Panc1 (cell line): ENCODE data around the gene GALNTL6. TPM values are rescaled to one million over a fixed set of nuclear protein-coding genes. Genes with fewer than 3 reads are reported as not detected.

Experiments
- ATAC-seq: fragments of 200-7000 bp; cut with Tn5 transposase; 2 replicates; pipeline ENCODE4 v1.9.1; 2020; ENCODE audit warnings: mild to moderate bottlenecking, moderate library complexity
- BruUV-seq: library from RNA; stranded (reverse); fragments of 400-500 nt; replicated peaks from 2 replicates; lab custom pipeline; 2021; lab: Mats Ljungman, UMichigan
- CTCF ChIA-PET: fragments of 300-600 bp; sonication (Branson Sonifier 250); formaldehyde crosslinking; loops from one replicate; lab custom pipeline; 2022; ENCODE audit warnings: antibody characterized with exemption; lab: Charles Lee
- POLR2A ChIA-PET: fragments of 300-600 bp; sonication (Branson Sonifier 250); formaldehyde crosslinking; loops from one replicate; lab custom pipeline; 2022; ENCODE audit warnings: antibody characterized with exemption; lab: Charles Lee
- DNase-seq: peaks from one replicate; pipeline ENCODE4 v3.0.0-alpha.2; 2010; ENCODE audit warnings: low read depth, low spot score
- H3K27ac ChIP-seq: 2 replicates; pipeline ENCODE4 v1.5.1; 2011; ENCODE audit warnings: mild to moderate bottlenecking, low read length, inconsistent platforms
- H3K27me3 ChIP-seq: fragments of 200-500 bp; sonication (Bioruptor generic); 2 replicates; pipeline ENCODE4 v1.6.0; 2014; ENCODE audit warnings: low read length, inconsistent platforms; ENCODE audit not compliant: control insufficient read depth, insufficient read depth
- H3K36me3 ChIP-seq: fragments of 200-500 bp; sonication (Bioruptor generic); 2 replicates; pipeline ENCODE4 v1.5.1; 2014; ENCODE audit warnings: inconsistent platforms, mild to moderate bottlenecking, low read length, moderate library complexity; ENCODE audit not compliant: control insufficient read depth, insufficient read depth
- H3K4me1 ChIP-seq: 2 replicates; pipeline ENCODE4 v1.5.1; 2011; ENCODE audit warnings: inconsistent platforms, mild to moderate bottlenecking, low read length, moderate library complexity; ENCODE audit not compliant: control insufficient read depth, insufficient read depth
- H3K4me3 ChIP-seq, 2 experiments: 2 replicates each; pipeline ENCODE4 v1.5.1; 2011 to 2012; ENCODE audit warnings: low read depth in 2 of 2, low read length in 2 of 2, mild to moderate bottlenecking in 2 of 2, inconsistent platforms in 1 of 2, moderate library complexity in 1 of 2
- H3K9me3 ChIP-seq: fragments of 200-500 bp; sonication (Bioruptor generic); 2 replicates; pipeline ENCODE4 v1.5.1; 2014; ENCODE audit warnings: low read depth, mild to moderate bottlenecking, inconsistent platforms, low read length, moderate library complexity; ENCODE audit not compliant: control insufficient read depth, insufficient read depth
- POLR2AphosphoS5 ChIP-seq: IDR thresholded peaks from 2 replicates; pipeline ENCODE4 v1.6.1; 2012; ENCODE audit warnings: mild to moderate bottlenecking, low read depth, low read length, moderate library complexity
- SIN3A ChIP-seq: IDR thresholded peaks from 2 replicates; pipeline ENCODE4 v1.6.1; 2012; ENCODE audit warnings: low read depth, mild to moderate bottlenecking, low read length, moderate library complexity, borderline replicate concordance; ENCODE audit not compliant: insufficient read depth
- TCF7L2 ChIP-seq: IDR thresholded peaks from 2 replicates; pipeline ENCODE4 v1.6.1; 2011; ENCODE audit warnings: mild to moderate bottlenecking, low read depth, low read length, inconsistent platforms
- in situ Hi-C: cut with HindIII; loops from 2 replicates; pipeline ENCODE4 v1.10.0; 2016; ENCODE audit warnings: low sequenced_read_pairs, low pct_unique_long_range_greater_than_20kb
- intact Hi-C: fragments of 100-400 bp; cut with micrococcal nuclease; formaldehyde crosslinking; loops from one replicate; pipeline ENCODE4 v1.10.0; 2022; ENCODE audit not compliant: unreplicated experiment
- total RNA-seq: library from RNA; stranded (reverse); gene quantifications from one replicate; pipeline ENCODE4 v1.2.1, GENCODE V29; 2021; ENCODE audit not compliant: unreplicated experiment
- TF ChIP-seq, protein P1 (sequence below), 2 experiments: IDR thresholded peaks; 2 replicates each; pipeline ENCODE4 v1.6.1; 2011 to 2012; ENCODE audit warnings: low read depth in 2 of 2, control low read depth in 1 of 2, low read length in 1 of 2, mild to moderate bottlenecking in 1 of 2, moderate library complexity in 1 of 2; ENCODE audit not compliant: insufficient read depth in 1 of 2
- TF ChIP-seq, protein P2 (sequence below): fragments of 450-650 bp; IDR thresholded peaks from 2 replicates; pipeline ENCODE4 v1.5.1; 2017; ENCODE audit warnings: mild to moderate bottlenecking

Gene GALNTL6
- total RNA-seq, 1 experiment from 2014 or later, result not detected

- TF ChIP-seq TCF7L2, result no peak
- TF ChIP-seq POLR2AphosphoS5, result no peak
- TF ChIP-seq, protein P1, sequence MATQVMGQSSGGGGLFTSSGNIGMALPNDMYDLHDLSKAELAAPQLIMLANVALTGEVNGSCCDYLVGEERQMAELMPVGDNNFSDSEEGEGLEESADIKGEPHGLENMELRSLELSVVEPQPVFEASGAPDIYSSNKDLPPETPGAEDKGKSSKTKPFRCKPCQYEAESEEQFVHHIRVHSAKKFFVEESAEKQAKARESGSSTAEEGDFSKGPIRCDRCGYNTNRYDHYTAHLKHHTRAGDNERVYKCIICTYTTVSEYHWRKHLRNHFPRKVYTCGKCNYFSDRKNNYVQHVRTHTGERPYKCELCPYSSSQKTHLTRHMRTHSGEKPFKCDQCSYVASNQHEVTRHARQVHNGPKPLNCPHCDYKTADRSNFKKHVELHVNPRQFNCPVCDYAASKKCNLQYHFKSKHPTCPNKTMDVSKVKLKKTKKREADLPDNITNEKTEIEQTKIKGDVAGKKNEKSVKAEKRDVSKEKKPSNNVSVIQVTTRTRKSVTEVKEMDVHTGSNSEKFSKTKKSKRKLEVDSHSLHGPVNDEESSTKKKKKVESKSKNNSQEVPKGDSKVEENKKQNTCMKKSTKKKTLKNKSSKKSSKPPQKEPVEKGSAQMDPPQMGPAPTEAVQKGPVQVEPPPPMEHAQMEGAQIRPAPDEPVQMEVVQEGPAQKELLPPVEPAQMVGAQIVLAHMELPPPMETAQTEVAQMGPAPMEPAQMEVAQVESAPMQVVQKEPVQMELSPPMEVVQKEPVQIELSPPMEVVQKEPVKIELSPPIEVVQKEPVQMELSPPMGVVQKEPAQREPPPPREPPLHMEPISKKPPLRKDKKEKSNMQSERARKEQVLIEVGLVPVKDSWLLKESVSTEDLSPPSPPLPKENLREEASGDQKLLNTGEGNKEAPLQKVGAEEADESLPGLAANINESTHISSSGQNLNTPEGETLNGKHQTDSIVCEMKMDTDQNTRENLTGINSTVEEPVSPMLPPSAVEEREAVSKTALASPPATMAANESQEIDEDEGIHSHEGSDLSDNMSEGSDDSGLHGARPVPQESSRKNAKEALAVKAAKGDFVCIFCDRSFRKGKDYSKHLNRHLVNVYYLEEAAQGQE (IDR thresholded peaks at IDR 0.05; ENCODE audit: insufficient read depth in 1 of 2, low read depth in 2 of 2, low read length in 1 of 2), result no peak
- no peak for TF ChIP-seq SIN3A
- TF ChIP-seq, protein P2, sequence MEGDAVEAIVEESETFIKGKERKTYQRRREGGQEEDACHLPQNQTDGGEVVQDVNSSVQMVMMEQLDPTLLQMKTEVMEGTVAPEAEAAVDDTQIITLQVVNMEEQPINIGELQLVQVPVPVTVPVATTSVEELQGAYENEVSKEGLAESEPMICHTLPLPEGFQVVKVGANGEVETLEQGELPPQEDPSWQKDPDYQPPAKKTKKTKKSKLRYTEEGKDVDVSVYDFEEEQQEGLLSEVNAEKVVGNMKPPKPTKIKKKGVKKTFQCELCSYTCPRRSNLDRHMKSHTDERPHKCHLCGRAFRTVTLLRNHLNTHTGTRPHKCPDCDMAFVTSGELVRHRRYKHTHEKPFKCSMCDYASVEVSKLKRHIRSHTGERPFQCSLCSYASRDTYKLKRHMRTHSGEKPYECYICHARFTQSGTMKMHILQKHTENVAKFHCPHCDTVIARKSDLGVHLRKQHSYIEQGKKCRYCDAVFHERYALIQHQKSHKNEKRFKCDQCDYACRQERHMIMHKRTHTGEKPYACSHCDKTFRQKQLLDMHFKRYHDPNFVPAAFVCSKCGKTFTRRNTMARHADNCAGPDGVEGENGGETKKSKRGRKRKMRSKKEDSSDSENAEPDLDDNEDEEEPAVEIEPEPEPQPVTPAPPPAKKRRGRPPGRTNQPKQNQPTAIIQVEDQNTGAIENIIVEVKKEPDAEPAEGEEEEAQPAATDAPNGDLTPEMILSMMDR, result no peak
- intact Hi-C loops (no loop called here), in situ Hi-C loops (no loop called here)
- ATAC-seq (no peak), DNase-seq (no peak)
- no peaks in the 10 kb centered on the region for H3K4me1 ChIP-seq
- no peaks in the 10 kb centered on the region for H3K36me3 ChIP-seq
- BruUV-seq, result no TSS peak
- no peak overlapping the region for H3K27ac ChIP-seq
- CTCF ChIA-PET, result no interaction called here
- no peaks in the 10 kb centered on the region for H3K9me3 ChIP-seq
- H3K4me3 ChIP-seq, result no peak overlapping the region
- POLR2A ChIA-PET, result no interaction called here
- H3K27me3 ChIP-seq, result no peaks in the 10 kb centered on the region
These were observed 38.1 kb downstream of the GALNTL6 start for GRCh38 chr4:171851295-171851694.

GRCh38 chr4:171857302-171858012 is 44.3 kb downstream of the GALNTL6 start:
- no peaks in the 10 kb centered on the region for H3K36me3 ChIP-seq
- in situ Hi-C loops, result no loop called here
- no peaks in the 10 kb centered on the region for H3K9me3 ChIP-seq
- BruUV-seq, result no TSS peak
- H3K27me3 ChIP-seq, result no peaks in the 10 kb centered on the region
- H3K4me3 ChIP-seq, result no peak overlapping the region
- ATAC-seq (no peak), DNase-seq (no peak)
- TF ChIP-seq, protein P1 (IDR thresholded peaks at IDR 0.05; ENCODE audit: insufficient read depth in 1 of 2, low read depth in 2 of 2, low read length in 1 of 2), result no peak
- TF ChIP-seq, protein P2, result no peak
- TF ChIP-seq POLR2AphosphoS5, result no peak
- no peak for TF ChIP-seq TCF7L2
- TF ChIP-seq SIN3A, result no peak
- H3K4me1 ChIP-seq, result no peaks in the 10 kb centered on the region
- POLR2A ChIA-PET, result no interaction called here
- intact Hi-C loops, result no loop called here
- no peak overlapping the region for H3K27ac ChIP-seq
- CTCF ChIA-PET, result no interaction called here
